Neuron (in vitro differentiated cells): ENCODE measurements around the gene TWF1.

ENCODE experiments used
- H2AFZ ChIP-seq: one replicate; pipeline ENCODE4 v1.6.1; 2013; ENCODE audit warnings: low read depth, mild to moderate bottlenecking, inconsistent platforms, low read length, moderate library complexity
- H3K27me3 ChIP-seq: one replicate; pipeline ENCODE4 v1.6.1; 2013; ENCODE audit warnings: low read length; ENCODE audit not compliant: insufficient read depth
- H3K36me3 ChIP-seq: one replicate; pipeline ENCODE4 v1.6.1; 2013; ENCODE audit warnings: low read length; ENCODE audit not compliant: insufficient read depth
- H3K4me1 ChIP-seq: one replicate; pipeline ENCODE4 v1.6.1; 2013; ENCODE audit warnings: low read length; ENCODE audit not compliant: insufficient read depth
- H3K4me3 ChIP-seq: 2 replicates; pipeline ENCODE4 v1.5.1; 2013; ENCODE audit warnings: mild to moderate bottlenecking, low read length, moderate library complexity
- H3K9me3 ChIP-seq: one replicate; pipeline ENCODE4 v1.6.1; 2013; ENCODE audit warnings: low read length

TWF1 gene

DNA sequence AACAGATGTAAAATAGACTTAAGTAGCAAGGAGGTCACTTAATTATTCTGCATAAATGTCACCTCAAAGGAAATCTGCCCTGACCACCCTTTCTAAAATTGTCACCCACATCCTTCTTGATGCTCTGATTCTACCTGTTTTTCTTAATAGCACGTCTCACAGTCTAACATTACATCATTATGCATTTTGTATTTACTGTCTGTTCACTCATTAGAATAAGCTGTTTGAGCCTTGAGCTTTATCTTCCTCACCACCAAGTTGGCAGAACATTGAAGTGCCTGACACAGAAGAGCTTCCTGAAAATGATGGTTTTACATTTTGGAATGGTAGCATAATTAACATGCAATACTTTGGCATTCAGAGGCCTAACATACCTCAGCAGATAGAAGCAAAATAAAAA, 21.0 kb upstream of the TWF1 start:
- no peak overlapping the region for H3K4me3 ChIP-seq
- H3K9me3 ChIP-seq: no peaks in the 10 kb centered on the region
- H3K4me1 ChIP-seq: no peaks in the 10 kb centered on the region
- H3K36me3 ChIP-seq: no peaks in the 10 kb centered on the region
- peaks cover 3% of the 10 kb centered on the region for H3K27me3 ChIP-seq
- no peak overlapping the region for H2AFZ ChIP-seq

DNA sequence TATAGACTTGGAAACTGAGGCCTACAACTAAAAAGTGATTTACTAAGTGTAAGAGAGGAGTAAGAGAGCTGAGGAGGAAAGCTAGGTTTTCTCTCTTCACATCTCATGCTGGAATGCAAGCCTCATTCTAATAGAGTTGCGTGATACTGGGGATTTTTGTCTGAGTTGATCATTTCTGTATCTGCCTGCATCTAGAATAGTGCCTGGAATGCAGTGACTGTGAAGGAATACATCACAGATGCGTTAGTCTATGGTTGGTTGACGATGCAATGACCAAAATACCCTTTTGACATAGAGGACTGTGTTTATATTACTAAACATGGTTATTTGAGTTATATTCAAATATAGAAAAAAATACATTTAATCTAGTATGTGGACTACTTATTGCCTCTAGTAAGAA, 20.6 kb upstream of the TWF1 start:
- Histone ChIP-seq H3K4me3 (no peak overlapping the region), H3K36me3 (no peaks in the 10 kb centered on the region), H3K9me3 (no peaks in the 10 kb centered on the region), H3K27me3 (peaks cover 2% of the 10 kb centered on the region), H2AFZ (no peak overlapping the region), H3K4me1 (no peaks in the 10 kb centered on the region)

DNA sequence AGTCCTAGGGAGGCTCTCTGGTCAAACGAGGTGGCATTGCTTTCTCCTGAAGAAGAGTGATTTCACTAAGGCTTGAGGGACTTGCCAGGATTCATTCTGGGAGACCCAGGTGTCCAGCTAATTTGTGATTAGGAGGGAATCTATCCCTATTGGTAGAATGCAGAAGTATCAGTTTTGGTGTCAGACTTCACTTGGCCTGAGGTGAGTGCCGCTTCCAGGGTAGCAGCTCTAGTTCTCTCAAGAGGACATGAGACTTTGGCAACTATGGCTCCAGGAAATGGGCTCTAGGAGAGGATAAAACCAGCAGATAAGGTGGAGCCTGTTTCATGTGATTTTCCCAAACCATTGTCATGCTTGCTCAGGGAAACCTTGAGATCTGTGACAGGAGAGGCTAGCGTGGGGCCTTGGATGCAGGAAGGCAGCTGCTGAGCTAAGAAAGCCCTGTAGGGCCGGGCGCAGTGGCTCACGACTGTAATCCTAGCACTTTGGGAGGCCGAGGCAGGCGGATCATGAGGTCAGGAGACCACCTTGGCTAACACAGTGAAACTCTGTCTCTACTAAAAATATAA, 18.2 kb upstream of the TWF1 start:
- Histone ChIP-seq H3K9me3 (no peaks in the 10 kb centered on the region), H3K27me3 (peaks cover 2% of the 10 kb centered on the region), H3K36me3 (no peaks in the 10 kb centered on the region), H2AFZ (no peak overlapping the region), H3K4me1 (no peaks in the 10 kb centered on the region), H3K4me3 (no peak overlapping the region)

DNA sequence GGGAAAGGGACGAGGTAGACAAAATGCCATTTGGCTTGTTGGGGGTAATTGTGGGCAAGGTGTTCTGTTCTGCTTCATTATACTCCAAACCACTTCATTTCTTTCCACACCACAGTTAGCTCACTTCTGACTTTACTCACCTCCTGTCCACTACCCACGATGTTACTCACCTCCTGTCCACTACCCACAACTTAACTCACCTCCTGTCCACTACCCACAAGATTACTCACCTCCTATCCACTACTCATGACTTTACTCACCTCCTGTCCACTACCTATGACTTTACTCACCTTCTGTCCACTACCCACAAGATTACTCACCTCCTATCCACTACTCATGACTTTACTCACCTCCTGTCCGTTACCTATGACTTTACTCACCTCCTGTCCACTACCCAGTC, 10.1 kb upstream of the TWF1 start:
- H3K9me3 ChIP-seq: no peaks in the 10 kb centered on the region
- no peaks in the 10 kb centered on the region for H3K36me3 ChIP-seq
- H3K4me1 ChIP-seq: peaks cover 4% of the 10 kb centered on the region
- peaks cover 2% of the 10 kb centered on the region for H3K27me3 ChIP-seq
- no peak overlapping the region for H2AFZ ChIP-seq
- no peak overlapping the region for H3K4me3 ChIP-seq

DNA sequence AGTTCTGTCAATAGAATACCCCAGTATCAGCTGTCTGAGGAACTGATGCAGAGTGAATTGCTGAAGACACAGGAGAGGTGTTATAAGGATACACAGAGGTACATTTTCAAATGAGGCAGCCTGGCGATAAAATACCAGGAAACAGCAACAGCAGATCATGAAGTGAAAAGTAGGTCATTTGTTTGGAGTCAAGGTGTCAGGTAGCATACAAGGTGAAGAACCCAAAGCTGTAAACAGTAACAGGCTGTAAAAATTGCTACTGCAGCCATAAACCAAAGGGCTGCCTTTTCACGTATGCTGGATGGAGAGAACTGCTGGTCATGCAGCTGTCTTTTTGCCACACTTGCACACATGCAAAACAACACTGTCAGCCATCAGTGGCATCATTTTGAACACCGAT, 9.3 kb upstream of the TWF1 start:
- H3K4me3 ChIP-seq: no peak overlapping the region
- H2AFZ ChIP-seq: no peak overlapping the region
- peaks cover 2% of the 10 kb centered on the region for H3K27me3 ChIP-seq
- no peaks in the 10 kb centered on the region for H3K36me3 ChIP-seq
- H3K4me1 ChIP-seq: peaks cover 4% of the 10 kb centered on the region
- H3K9me3 ChIP-seq: no peaks in the 10 kb centered on the region

DNA sequence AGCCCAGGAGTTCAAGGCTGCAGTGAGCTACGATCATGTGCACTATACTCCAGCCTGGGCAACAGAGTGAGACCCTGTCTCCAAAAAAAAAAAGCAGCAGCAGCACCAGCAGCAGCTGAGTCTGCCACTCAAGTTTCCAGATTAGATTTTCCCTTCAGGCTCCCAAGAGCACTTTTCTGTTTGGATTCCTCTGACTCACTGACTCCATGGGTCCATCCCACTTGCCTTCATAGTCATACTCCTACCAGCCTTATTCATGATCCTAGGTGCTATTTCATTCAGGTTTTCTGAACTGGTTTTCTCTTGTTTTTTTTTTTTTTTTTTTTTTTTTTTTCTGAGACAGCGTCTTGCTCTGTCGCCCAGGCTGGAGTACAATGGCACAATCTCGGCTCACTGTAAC, 6.8 kb upstream of the TWF1 start:
- Histone ChIP-seq H3K4me3 (no peak overlapping the region), H3K36me3 (no peaks in the 10 kb centered on the region), H3K27me3 (peaks cover 2% of the 10 kb centered on the region), H3K9me3 (no peaks in the 10 kb centered on the region), H3K4me1 (peaks cover 4% of the 10 kb centered on the region), H2AFZ (no peak overlapping the region)

DNA sequence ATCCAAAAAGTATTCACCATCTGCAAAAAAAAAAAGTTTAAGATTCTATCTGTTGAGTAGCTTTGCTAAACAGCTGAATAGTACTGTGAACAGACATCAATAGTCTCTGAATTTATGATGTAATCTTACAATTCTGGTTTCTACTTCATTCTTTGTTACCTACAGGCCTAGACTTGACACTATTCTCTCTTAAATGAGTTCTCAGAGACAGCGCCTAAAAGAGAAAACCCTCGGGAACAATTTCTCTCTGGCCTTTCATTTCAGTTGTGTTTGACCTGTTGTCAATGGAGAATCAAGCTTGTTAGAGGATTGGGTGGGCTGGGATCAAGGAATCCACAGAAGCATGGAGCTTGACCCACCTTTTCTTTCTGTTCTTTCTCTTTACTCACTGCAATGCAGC, 5.9 kb upstream of the TWF1 start:
- H3K4me1 ChIP-seq: peaks cover 10% of the 10 kb centered on the region
- no peak overlapping the region for H3K4me3 ChIP-seq
- no peaks in the 10 kb centered on the region for H3K27me3 ChIP-seq
- H3K36me3 ChIP-seq: no peaks in the 10 kb centered on the region
- H2AFZ ChIP-seq: no peak overlapping the region
- H3K9me3 ChIP-seq: no peaks in the 10 kb centered on the region

DNA sequence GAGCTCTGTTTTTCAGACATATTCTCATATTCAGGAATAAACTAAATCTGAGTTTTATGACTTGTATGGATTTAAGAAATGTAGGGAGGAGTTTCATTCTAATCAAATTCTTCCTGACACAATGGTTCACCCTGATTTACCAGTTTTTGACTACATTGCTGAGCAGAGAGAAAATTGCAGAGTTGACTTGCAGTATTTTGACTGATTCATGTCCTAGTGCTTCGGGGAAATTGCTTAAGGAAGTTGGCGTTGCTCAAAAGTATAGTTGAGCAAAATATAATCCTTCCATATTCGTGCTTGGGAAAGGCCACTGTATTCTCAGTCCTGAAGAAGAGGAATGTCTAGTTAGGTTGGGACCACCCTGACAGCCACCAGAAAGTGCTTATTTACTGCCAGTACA, 1.3 kb upstream of the TWF1 start:
- H3K9me3 ChIP-seq: no peaks in the 10 kb centered on the region
- H3K4me1 ChIP-seq: peaks cover 35% of the 10 kb centered on the region
- no peaks in the 10 kb centered on the region for H3K27me3 ChIP-seq
- peaks cover 10% of the 10 kb centered on the region for H3K36me3 ChIP-seq
- peak overlapping the region; percentile 86 for H3K4me3 ChIP-seq
- peak overlapping the region; percentile 93 for H2AFZ ChIP-seq

DNA sequence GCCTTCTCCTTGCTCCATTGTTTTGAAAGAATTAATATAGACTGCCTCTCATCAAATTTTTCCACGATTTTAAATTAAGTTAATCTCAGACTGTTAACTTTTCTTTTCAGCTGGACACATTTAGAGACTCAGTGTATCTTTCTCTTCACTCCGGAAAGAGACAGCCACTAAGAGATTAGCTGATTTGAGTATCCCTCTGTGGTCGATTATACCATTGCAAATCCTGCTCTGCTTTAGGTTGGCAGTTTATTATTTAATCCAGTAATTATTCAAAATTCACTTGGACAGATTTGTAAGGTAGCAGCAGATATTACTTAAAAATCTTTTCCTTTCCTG, 588 bp upstream of the TWF1 start:
- Histone ChIP-seq H3K9me3 (no peaks in the 10 kb centered on the region), H3K36me3 (peaks cover 14% of the 10 kb centered on the region), H3K4me3 (peak overlapping the region; percentile 86), H3K4me1 (peaks cover 31% of the 10 kb centered on the region), H3K27me3 (no peaks in the 10 kb centered on the region), H2AFZ (peak overlapping the region; percentile 93)

DNA sequence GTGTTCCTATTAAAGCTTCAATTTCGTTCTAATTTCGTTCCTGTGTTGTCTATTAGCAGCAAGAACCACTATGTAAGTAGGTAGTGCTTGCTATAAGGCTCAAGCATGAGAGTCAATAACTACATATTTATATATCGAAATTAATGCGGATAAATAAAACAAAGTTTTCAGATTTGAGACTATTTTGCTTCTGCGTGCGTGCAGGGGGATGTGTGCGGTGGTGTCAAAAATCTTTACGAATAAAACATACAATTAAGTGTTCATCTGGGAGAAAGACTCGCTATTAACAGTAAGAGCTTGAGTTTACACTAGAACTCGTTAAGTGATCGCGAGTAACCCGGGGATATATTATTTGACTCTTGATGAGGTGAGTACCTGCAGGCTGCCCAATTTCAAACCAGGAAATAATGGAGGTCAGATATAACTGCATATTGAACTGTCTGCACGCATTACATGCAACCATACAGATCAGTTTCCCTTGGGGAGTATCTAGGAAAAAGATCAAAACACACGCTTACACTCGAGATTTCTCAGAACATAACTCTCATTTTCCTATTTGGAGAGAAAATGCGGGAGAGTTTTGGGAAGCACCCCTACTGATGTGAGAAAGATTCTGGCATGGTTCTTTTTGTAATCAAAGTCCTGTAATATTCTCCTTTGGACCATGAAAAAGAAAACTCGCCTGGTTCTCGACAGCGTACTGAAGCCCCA, 813 bp downstream of the TWF1 start:
- peak overlapping the region; percentile 86 for H3K4me3 ChIP-seq

DNA sequence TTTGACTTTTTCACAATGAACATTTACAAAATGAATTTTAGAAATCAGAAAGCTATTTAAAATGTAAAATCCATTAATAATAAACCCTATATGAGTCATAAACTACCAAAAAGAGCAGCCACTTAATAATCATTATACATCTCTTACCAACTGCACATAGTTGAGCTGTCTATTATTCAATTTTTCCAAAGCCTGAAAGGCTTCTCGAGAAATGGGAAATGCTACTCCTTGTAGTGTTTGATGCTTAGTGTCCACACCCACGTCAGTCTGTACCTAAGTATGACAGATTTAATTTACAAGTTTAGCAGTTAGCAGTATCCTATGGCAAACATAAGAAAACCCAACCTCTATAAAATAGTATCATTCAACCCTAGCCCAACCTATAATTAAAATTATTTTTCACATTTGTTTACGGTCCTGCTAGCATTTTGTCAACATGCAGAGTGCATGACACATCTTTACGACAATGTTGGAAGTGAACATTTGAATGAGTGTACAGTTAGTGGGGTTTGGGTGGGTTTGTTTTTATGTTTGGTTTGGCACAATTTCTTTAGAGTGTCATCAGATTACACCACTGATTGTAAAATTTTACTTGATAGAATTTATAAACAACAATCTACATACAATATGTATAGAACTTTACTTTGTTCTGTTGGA, 8.4 kb downstream of the TWF1 start:
- no peaks in the 10 kb centered on the region for H3K27me3 ChIP-seq
- H3K4me1 ChIP-seq: no peaks in the 10 kb centered on the region
- H3K9me3 ChIP-seq: no peaks in the 10 kb centered on the region
- H3K4me3 ChIP-seq: no peak overlapping the region
- peaks cover 59% of the 10 kb centered on the region for H3K36me3 ChIP-seq
- H2AFZ ChIP-seq: no peak overlapping the region

More for the DNA sequence above, 813 bp downstream of the TWF1 start:
- no peaks in the 10 kb centered on the region for H3K27me3 ChIP-seq
- H3K9me3 ChIP-seq: no peaks in the 10 kb centered on the region
- peak overlapping the region; percentile 93 for H2AFZ ChIP-seq
- H3K4me1 ChIP-seq: peaks cover 31% of the 10 kb centered on the region
- H3K36me3 ChIP-seq: peaks cover 28% of the 10 kb centered on the region

DNA sequence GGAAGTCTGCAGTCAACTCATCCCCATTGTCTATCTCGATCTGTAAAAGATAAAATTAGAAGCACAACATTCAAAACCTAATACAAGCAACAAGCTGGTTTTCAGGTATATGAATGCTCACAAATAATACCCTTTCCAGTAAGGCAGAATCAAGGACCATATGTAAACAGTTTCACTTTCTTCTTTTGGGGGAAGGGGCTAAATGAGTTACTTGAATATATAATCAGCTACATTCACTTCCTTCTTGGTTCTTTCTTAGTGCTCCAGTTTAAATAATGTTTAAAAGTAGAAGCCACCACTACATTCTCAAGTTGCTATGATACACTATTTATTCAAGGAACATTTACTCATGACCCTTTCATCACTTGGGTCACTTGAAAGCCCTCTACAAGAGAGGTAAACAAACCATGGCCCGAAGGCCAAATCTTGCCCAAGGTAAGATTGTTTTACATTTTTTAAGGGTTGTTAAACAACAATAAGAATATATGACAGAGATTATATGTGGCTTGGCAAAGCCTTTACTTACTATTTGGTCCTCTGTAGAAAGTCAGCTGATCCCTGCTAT, 10.3 kb downstream of the TWF1 start:
- Histone ChIP-seq H3K36me3 (peaks cover 46% of the 10 kb centered on the region), H3K27me3 (no peaks in the 10 kb centered on the region), H2AFZ (no peak overlapping the region), H3K4me3 (no peak overlapping the region), H3K4me1 (no peaks in the 10 kb centered on the region), H3K9me3 (no peaks in the 10 kb centered on the region)

DNA sequence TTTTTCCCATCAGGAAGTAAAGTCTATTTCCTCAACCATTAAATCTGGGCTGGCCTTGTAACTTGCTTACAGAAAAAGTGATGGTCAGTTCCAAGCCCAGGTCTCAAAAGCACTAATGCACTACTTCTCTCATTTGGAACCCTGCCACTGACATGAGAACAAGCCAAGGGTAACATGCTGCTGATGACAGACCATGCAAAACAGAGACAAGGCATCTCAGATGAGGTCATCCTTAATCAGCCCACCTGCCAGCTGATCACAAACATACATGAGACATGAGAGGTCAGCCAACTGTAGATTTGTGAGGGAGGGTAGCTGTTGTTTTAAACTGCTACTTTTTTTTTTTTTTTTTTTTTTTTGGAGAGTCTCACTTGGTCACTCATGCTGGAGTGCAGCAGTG, 16.2 kb downstream of the TWF1 start:
- Histone ChIP-seq H3K27me3 (no peaks in the 10 kb centered on the region), H3K4me3 (no peak overlapping the region), H3K9me3 (no peaks in the 10 kb centered on the region), H2AFZ (no peak overlapping the region), H3K4me1 (no peaks in the 10 kb centered on the region), H3K36me3 (peaks cover 3% of the 10 kb centered on the region)
